Measurements from ENCODE around the gene TEPSIN. TPM values are rescaled to one million over a fixed set of nuclear protein-coding genes. Genes with fewer than 3 reads are reported as not detected.

The TEPSIN gene
- total and polyA plus RNA-seq, 12 donors = 3.1 to 144 (median 40.6) TPM

DNA sequence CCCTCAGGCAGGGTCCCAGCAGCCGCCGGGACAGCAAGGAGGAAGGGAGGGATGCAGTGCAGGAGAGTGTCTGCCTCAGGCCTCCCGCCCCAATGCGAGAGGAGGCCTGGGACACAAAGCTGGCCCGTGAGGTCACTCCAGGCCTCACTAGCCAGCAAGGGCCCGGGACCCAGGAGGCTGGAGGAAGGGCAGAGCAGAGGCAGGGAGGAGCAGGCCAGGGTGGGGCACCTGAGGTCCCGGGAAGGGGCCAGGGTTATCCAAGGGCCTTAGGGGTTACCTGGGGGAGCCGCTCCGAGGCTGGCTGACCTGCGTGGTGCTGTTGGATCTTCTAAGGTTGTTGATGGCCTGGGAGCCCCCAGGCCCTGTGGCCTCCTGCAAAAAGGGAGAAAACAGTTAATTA is 30.2 kb downstream of the TEPSIN start:
- no peaks in the 10 kb centered on the region for H3K36me3 ChIP-seq (replicated peaks in 1 of 2)
- H3K27ac ChIP-seq = no peak overlapping the region
- no peak for DNase-seq
- H3K27me3 ChIP-seq = no peaks in the 10 kb centered on the region
- H3K4me1 ChIP-seq (replicated peaks in 1 of 2) = no peaks in the 10 kb centered on the region
- 96 to 100% (median 98%) methylated on average over 5 to 10 of the region's 10 CpGs for WGBS, 4 donors
- H3K4me3 ChIP-seq = no peak overlapping the region
- intact Hi-C loops (cut with DNase I) = no loop called here
- H3K9me3 ChIP-seq (replicated peaks in 1 of 3) = no peaks in the 10 kb centered on the region
- no peak for TF ChIP-seq POLR2A (IDR thresholded peaks at IDR 0.05)
- TF ChIP-seq CTCF (IDR thresholded peaks at IDR 0.05) = no peak

GRCh38 chr17:81207610-81208581 is 31.0 kb downstream of the TEPSIN start:
- WGBS, 4 donors = 89 to 92% (median 90%) methylated on average over 10 to 21 of the region's 21 CpGs
- TF ChIP-seq CTCF (IDR thresholded peaks at IDR 0.05) (no peak), POLR2A (IDR thresholded peaks at IDR 0.05) (no peak)
- Histone ChIP-seq H3K27me3 (no peaks in the 10 kb centered on the region), H3K27ac (no peak overlapping the region), H3K4me3 (no peak overlapping the region), H3K4me1 (replicated peaks in 1 of 2) (no peaks in the 10 kb centered on the region), H3K36me3 (replicated peaks in 1 of 2) (no peaks in the 10 kb centered on the region), H3K9me3 (replicated peaks in 1 of 3) (no peaks in the 10 kb centered on the region)
- no peak for DNase-seq
- intact Hi-C loops (cut with DNase I) = no loop called here

GRCh38 chr17:81206657-81207056 is 32.2 kb downstream of the TEPSIN start:
- Histone ChIP-seq H3K9me3 (replicated peaks in 1 of 3) (no peaks in the 10 kb centered on the region), H3K4me3 (no peak overlapping the region), H3K27ac (no peak overlapping the region), H3K36me3 (replicated peaks in 1 of 2) (no peaks in the 10 kb centered on the region), H3K4me1 (replicated peaks in 1 of 2) (no peaks in the 10 kb centered on the region), H3K27me3 (no peaks in the 10 kb centered on the region)
- WGBS, 4 donors = 92 to 99% (median 94%) methylated on average over 7 to 12 of the region's 12 CpGs
- DNase-seq = no peak
- intact Hi-C loops (cut with DNase I) = no loop called here
- TF ChIP-seq CTCF (IDR thresholded peaks at IDR 0.05) = no peak
- no peak for TF ChIP-seq POLR2A (IDR thresholded peaks at IDR 0.05)

- DNase-seq = no peak
- Histone ChIP-seq H3K36me3 (replicated peaks in 1 of 2) (no peaks in the 10 kb centered on the region), H3K27ac (no peak overlapping the region), H3K4me3 (no peak overlapping the region), H3K9me3 (replicated peaks in 1 of 3) (no peaks in the 10 kb centered on the region), H3K4me1 (replicated peaks in 1 of 2) (no peaks in the 10 kb centered on the region), H3K27me3 (no peaks in the 10 kb centered on the region)
- intact Hi-C loops (cut with DNase I) = no loop called here
- WGBS, 4 donors = 89 to 96% (median 91%) methylated on average over 4 of the region's 4 CpGs
- TF ChIP-seq CTCF (IDR thresholded peaks at IDR 0.05) = no peak
- TF ChIP-seq POLR2A (IDR thresholded peaks at IDR 0.05) = no peak
Observed at GRCh38 chr17:81206166-81206565, 32.7 kb downstream of the TEPSIN start.
